GM19023 (cell line): Measurements from ENCODE around the gene DISP2.

Experiments used
- ATAC-seq: cut with Tn5 transposase; IDR thresholded peaks from one replicate; pipeline ENCODE4 v1.9.1; 2021; ENCODE audit warnings: mild to moderate bottlenecking, moderate library complexity; ENCODE audit not compliant: unreplicated experiment

The DISP2 gene

GRCh38 chr15:40357723-40358470 is at the start of gene DISP2:
Gene DISP2 (plus strand): TSS chr15:40358219. CDS start chr15:40358322, 103 bp downstream.
- peak; percentile 86 for ATAC-seq

GRCh38 chr15:40309344-40309862 is 48.6 kb upstream of the DISP2 start:
- ATAC-seq: no peak

DNA sequence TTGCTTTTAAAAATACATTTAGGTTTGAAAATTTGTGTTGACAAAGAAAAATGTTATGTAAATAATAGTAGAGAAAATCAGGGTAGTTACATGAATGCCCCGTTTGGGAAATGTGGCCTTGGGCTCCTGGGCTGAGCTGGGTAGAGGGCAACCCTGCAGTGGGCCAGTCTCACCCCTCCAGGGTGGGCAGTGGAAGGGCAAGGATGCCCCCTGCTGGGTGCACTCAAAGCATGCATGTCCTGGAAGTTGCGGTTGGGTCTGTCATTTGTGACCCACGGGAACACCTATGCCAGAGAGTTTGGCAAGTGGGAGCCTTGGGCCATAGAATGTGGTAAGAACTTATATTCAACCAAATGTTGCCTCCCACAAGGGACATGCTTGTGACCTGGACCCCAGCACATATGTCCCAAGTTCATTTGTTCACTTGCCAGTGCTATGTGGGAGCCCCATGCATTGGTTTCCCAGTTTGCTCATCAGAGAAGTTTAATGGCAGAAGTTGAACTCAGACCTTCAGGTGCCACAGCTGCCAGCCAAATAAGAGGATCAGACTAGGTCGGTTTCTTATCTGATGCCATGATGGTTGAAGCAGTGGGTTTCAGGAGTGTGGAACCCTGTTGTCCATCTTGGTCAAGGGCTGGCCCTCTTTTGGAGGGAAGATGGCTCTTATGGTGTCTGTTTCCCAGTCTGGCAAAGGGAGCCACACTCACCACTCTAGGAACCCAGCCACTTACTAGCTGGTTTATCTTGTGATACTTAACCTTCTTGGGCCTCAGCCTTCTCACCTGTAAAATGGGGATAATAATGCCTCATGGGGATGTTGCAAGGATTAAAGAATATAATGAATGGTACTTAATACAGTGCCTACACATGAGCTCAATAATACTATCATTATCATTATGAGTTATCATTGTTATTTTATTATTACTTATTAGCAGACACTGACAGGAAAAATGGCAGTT is 47.7 kb upstream of the DISP2 start:
- ATAC-seq: no peak

DNA sequence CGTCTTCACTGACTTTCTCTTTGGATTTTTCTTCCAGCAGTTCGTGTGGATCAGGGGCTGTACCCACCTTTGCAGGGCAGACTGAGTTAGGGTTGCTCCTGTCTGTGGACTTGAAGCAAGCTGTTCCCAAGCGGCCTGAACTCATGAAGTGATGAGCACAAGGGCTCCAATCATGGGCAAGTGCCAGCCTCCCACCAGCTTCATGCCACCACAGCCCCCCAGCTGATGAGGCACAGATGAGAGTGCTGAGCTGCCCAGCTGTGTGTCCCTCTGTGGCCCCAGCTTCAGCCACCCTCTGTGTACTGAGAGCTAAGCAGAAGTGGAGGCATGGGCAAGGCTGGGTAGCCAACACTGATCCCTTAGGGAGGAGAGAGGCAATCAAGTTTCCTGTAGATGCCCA is 47.0 kb upstream of the DISP2 start:
- no peak for ATAC-seq

- no peak for ATAC-seq
These were observed 45.5 kb upstream of the DISP2 start for GRCh38 chr15:40312370-40313158.

DNA sequence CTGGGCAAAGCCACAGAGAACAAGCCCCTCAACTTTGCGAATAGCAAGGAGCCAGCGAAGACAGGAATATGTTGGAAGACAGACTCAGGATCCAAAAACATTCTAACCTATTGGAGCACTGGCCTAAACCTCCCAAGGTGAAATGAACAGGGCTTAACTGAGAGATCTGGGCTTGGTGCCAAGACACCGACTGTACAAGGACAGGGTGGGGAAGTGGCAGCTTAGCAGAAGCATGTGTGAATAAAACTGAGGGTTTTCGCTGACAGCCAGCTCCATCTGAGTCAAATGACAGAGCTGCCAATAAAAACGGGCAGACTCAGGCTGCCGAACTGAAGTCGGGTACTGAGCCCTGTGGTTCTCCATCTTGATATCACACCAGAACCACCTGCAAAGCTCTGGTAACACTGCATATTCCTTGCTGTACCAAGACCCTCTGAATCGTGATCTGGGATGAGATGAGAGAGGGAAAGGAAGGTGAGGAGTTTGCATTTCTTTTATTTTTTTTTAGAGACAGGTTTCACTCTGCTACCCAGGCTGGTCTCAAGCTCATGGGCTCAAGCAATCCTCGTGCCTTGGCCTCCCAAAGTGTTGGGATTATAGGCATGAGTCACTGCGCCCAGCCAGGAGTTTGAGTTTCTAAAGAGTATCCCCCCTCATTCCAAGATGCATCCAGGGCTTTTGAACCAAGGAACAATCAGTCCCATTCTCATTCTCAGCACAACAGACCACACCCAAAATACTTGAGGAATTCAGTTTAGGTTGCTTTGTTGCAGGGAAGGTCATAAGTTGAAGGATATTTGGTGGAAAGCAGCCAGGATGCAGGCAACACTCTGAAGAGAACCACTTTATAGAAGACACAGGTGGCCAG is 44.3 kb upstream of the DISP2 start:
- ATAC-seq: no peak

GRCh38 chr15:40314723-40315276 is 43.2 kb upstream of the DISP2 start:
- no peak for ATAC-seq

DNA sequence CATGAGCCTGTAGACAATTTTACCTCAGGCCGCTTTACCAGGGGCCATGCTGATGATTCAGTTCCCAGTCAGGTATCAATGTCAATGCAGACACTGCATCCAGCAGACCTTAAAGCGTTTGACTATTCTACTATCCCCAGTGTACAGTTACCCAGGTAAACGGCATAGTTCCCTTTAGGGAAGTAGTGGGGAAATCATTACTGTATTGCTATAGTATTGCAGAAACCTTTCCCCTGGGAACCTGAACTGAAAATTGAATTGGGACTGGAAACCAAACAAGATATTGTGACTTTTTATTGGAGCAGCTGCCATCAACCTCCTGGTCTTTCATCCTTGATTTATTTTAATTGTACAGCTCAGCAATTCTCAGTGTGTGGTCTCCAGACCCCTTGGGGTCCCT is 41.1 kb upstream of the DISP2 start:
- no peak for ATAC-seq

DNA sequence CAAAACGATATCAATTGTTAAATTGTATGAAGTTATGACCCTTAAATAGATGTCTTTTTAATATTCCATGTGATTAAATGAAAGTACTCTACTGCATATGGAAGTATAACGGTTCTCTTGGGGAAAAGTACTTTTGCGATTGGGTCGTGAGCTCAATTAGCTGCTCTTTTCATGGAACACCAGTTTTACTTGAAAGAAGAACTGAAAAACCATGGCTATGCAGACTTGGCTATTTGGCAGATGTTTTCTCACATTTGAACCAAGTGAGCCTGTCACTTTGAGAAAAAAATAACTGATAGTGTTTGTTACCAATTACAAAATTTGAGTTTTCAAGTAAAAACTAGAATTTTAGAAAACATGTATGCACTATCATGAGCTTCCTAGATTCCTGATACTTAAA is 40.4 kb upstream of the DISP2 start:
- no peak for ATAC-seq

DNA sequence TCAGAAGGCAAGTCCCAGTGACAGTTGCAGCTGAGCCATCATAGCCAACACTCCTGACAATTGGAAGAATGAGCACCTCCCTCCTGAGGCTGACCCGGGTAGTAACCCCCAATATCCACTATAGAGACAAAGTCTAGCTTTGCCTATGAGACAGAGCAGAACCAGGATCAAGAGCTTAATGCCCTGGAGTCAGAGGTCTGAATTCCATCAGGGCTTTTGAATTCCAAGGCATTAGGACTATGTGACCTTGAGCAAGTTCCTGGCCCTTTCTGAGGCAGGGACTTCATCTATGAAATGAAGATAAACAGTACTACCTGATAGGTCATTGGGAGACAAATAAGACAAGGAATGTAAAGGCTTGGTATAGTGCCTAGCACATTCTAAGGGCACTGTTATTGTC is 37.6 kb upstream of the DISP2 start:
- no peak for ATAC-seq

DNA sequence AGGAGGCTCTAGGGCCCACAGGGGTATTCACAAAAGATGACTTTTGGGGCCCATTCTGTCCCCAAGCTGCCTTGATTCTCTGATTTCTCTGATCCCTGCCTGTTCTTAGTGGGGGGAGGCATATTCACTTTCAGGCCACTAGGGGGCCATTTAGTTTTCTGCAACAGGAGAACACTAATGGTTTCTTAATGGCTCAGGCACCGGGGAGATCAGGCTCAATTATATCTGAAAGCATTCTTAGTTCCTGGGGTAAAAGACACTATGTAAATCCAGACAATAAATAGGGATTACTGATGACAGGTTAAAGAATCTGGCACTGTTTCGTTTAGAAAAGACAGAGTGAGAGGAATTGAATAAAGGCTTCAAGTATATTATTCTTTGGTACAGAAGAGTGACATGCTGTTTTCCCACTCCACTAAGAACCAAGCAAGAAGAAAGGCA is 37.1 kb upstream of the DISP2 start:
- ATAC-seq: no peak

DNA sequence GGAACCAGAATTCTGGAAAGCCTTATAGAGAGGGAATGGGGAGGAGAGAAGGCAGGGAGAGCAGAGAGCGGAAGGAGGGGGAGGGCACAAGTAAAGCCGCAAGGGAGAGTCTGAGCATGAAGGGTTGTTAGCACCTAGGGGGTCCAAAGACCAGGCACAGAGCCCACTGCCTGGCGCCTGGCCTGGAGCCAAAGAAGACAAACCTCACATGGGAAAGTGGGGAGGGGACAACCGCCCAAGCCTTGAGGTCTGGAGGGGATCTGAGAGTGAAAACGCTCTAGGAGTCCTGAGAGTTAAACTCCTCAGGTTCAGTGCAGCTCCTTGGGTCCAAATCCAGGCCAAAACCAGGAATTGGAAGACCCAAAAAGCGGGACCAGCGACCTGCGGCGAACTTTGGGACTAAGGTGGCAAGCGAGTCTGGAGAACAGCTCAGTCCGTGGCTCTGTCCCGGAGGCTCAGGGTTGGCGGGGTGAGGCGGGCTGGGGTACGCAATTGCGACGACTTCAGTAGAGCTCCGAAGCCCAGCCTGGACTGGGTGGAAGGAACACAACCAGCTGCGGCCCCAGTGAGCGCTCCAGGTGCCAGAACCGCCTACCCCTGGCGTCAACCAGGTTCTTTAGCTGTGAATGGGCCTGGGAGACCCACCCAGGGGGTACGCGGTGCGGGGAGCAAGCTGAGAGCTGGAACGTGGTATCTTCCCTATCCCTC is 35.3 kb upstream of the DISP2 start:
- no peak for ATAC-seq

DNA sequence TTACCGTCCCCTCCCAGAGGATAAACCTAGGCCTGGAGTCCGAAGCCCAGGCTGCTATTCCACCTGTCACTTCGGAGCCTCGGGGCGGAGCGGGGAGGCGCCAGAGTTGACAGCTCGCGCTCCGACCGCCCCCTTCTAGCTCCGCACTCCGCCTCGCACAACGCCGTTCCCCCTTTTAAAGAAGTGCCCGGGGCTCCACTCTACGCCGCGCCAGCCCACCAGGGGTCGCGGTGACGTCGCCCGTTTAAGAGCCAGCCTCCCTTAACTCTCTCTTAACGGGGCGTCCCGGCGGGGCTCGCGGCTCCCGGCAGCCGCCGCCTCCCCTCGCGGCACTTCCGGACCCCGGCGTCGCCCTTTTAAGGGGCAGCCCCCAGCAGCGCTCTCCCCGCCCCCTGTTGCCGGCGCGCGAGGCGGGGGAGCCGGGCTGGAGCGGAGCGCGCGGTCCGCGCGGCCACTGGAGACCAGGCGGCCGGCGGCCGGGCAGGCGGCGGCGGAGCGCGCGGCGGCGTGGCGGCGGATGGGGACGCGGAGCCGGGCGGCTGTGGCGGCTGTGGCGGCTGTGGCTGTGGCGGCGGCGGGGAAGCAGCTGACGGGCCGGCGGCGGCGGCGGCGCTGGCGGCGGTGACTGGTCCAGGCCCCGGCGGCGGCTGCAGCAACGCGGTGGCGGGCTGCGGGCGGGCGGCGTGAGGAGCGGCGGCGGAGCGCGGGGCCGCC is 34.6 kb upstream of the DISP2 start, which contains the start of gene INAFM2:
Gene INAFM2, plus strand, starts transcription at position 454 of the 714 bp plus-strand sequence. CDS start 364 bp downstream, outside the sequence.
- ATAC-seq: peak; percentile 85

DNA sequence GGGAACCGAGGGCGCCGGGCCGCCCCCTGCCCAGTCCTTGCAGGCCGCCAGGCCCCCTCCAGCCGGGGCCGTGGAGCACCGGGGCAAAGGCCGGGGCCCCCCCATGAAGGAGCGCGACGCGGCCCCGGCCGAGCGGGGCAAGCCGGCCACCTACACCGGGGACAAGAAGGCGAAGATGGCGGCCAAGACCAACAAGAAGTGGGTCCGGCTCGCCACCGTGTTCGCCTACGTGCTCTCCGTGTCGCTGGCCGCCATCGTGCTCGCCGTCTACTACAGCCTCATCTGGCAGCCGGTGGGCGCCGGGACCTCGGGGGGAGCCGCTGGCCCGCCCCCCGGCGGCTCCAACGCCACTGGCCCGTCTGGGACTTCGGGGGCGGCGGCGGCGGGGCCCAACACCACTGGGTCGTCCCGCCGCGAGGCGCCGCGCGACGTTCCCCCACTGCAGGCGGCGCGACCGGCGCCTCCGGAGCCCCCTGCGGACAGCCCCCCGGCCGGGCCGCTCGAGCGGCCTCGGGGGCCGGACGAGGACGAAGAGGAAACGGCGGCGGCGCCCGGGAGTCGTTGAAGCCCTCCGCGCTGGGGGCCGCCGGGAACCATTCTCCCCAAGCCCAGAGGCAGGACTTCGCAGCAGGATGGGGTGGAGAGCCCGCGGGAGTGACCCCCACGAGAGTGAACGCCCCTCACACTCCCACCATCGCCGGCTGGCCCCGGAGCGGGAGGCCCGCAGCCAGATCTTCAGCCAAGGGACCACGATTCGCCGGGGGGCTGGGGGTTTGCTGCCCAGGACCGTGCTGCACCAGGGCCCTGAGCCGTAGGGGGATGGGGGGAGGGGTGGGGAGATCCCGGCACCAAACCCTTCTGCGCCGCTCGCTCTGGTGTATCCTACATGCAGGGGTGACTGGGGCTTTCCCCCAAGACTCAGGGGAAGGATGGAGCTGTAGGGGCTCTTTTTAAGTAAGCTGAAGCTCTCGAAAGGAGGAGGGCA is 33.8 kb upstream of the DISP2 start:
- peak; percentile 11 for ATAC-seq

- ATAC-seq: no peak
These were observed 32.8 kb upstream of the DISP2 start for GRCh38 chr15:40325188-40325587.

DNA sequence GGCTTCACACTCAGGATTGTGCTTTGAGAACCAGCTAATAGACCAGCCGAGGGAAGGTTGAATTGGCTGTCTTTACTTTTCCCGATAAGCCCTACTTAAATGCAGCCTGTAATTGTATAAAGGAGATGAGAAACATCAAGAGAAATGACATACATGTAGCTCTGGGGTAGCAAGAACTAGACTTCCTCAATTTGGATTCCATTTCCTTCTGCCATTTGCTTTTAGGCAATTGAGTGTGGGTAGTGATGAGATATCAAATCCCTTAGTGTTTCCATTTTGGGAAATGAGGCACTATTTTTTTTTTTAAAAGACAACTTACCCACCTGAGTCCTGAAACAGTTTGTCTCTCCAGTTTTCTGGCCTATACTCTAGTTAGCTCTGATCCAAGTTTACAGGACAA is 32.3 kb upstream of the DISP2 start:
- no peak for ATAC-seq

DNA sequence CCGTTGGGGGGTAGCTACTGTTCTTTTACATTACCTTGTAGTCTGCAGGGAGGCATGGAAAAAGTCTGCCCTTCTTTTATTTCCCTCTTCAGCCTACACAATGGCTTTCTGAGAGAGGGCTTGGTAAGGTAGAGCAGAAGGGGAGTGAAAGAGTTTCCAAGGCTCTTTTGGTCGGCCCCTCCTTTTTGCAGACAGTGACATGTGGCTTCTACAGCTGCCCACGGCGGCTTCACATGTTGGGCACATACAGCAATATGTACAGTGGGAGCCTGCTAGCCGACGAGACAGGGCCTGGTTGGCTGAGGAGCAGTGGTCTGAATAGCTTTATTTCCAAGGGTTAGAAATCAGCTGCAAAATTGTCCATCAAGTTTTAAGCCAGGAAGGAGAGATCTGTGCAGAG is 30.6 kb upstream of the DISP2 start:
- no peak for ATAC-seq
